H1 (cell line): ENCODE data around the gene PPA1. TPM values are rescaled to one million over a fixed set of nuclear protein-coding genes. Genes with fewer than 3 reads are reported as not detected.

Experiments used
- CTCF ChIA-PET: fragments of 300-600 bp; sonication (Branson Sonifier 250); formaldehyde crosslinking; loops from one replicate; lab custom pipeline; 2021; ENCODE audit not compliant: partially characterized antibody; lab: Charles Lee
- POLR2A ChIA-PET: fragments of 300-600 bp; sonication (Branson Sonifier 250); formaldehyde crosslinking; loops from one replicate; lab custom pipeline; 2021; ENCODE audit warnings: inconsistent platforms; ENCODE audit not compliant: partially characterized antibody; lab: Charles Lee
- DNase-seq, 2 experiments: peaks; one replicate each; pipeline versions ENCODE4 v3.0.0 to v3.0.0-alpha.2; 2010 to 2022; ENCODE audit warnings: low spot score in 2 of 2, low read depth in 1 of 2, mixed read lengths in 1 of 2
- FAIRE-seq: peaks from 2 replicates; lab custom pipeline; 2011; peaks lifted over from hg19 to GRCh38; lab: Jason Lieb, UNC
- H2AFZ ChIP-seq: 2 replicates; pipeline ENCODE4 v1.8.1; 2012; ENCODE audit warnings: low read length, inconsistent platforms
- H2AK5ac ChIP-seq: 2 replicates; pipeline ENCODE4 v1.6.1; 2013; ENCODE audit warnings: low read depth, low read length
- H2BK120ac ChIP-seq: replicated peaks from 2 replicates; pipeline ENCODE3; 2013; ENCODE audit warnings: low read depth, low read length, inconsistent platforms
- H2BK12ac ChIP-seq: 2 replicates; pipeline ENCODE4 v1.6.1; 2013; ENCODE audit warnings: low read depth, low read length
- H2BK15ac ChIP-seq: 2 replicates; pipeline ENCODE4 v1.6.1; 2013; ENCODE audit warnings: low read length
- H2BK20ac ChIP-seq: 2 replicates; pipeline ENCODE4 v1.6.1; 2013; ENCODE audit warnings: low read length
- H2BK5ac ChIP-seq: 2 replicates; pipeline ENCODE4 v1.6.1; 2013; ENCODE audit warnings: low read depth, low read length
- H3K14ac ChIP-seq: 2 replicates; pipeline ENCODE4 v1.6.1; 2013; ENCODE audit warnings: inconsistent platforms; ENCODE audit not compliant: insufficient read length
- H3K18ac ChIP-seq: 2 replicates; pipeline ENCODE4 v1.6.1; 2013; ENCODE audit warnings: low read length; ENCODE audit errors: extremely low read depth
- H3K23ac ChIP-seq: 2 replicates; pipeline ENCODE4 v1.6.1; 2013; ENCODE audit warnings: inconsistent platforms; ENCODE audit not compliant: insufficient read length
- H3K23me2 ChIP-seq: 2 replicates; pipeline ENCODE4 v1.6.1; 2013; ENCODE audit warnings: low read depth, low read length
- H3K27ac ChIP-seq: 2 replicates; pipeline ENCODE4 v1.6.1; 2011; ENCODE audit warnings: low read depth, low read length, inconsistent platforms
- H3K27me3 ChIP-seq, 4 experiments: replicated peaks in 1 of 4; 1 replicate in 1 of 4; 2 replicates in 3 of 4; pipeline versions ENCODE4 v1.6.1 to v1.8.1; 2011 to 2013; ENCODE audit warnings: low read length in 3 of 4, mild to moderate bottlenecking in 3 of 4, inconsistent platforms in 2 of 4, mixed read lengths in 2 of 4, moderate library complexity in 1 of 4; ENCODE audit not compliant: control insufficient read depth in 3 of 4, insufficient read depth in 3 of 4; ENCODE audit errors: extremely low read depth in 1 of 4
- H3K36me3 ChIP-seq, 4 experiments: 2 replicates each; pipeline versions ENCODE4 v1.6.1 to v1.8.1; 2011 to 2013; ENCODE audit warnings: mild to moderate bottlenecking in 4 of 4, low read length in 3 of 4, moderate library complexity in 2 of 4, control low read depth in 1 of 4, inconsistent platforms in 1 of 4; ENCODE audit not compliant: insufficient read depth in 4 of 4, control insufficient read depth in 2 of 4
- H3K4ac ChIP-seq: replicated peaks from 2 replicates; pipeline ENCODE3; 2013; ENCODE audit warnings: low read length, low read depth, mixed read lengths, inconsistent platforms; ENCODE audit not compliant: insufficient read length
- H3K4me1 ChIP-seq, 4 experiments: replicated peaks in 1 of 4; 1 replicate in 1 of 4; 2 replicates in 3 of 4; pipeline versions ENCODE4 v1.6.1 to v1.8.1; 2011 to 2013; ENCODE audit warnings: low read length in 3 of 4, inconsistent platforms in 2 of 4, mixed read lengths in 1 of 4; ENCODE audit not compliant: insufficient read depth in 4 of 4, control insufficient read depth in 3 of 4
- H3K4me2 ChIP-seq, 2 experiments: 2 replicates each; pipeline versions ENCODE4 v1.6.1 to v1.8.1; 2011 to 2013; ENCODE audit warnings: low read depth in 2 of 2, low read length in 2 of 2, control low read depth in 1 of 2, inconsistent platforms in 1 of 2, mild to moderate bottlenecking in 1 of 2; ENCODE audit not compliant: insufficient read depth in 1 of 2
- H3K4me3 ChIP-seq, 4 experiments: fragments of 200-600, 300-600 bp in 1 of 4; sonication (generic), shearing (Covaris generic), sonication (Bioruptor Twin) in 1 of 4; 2 replicates each; pipeline versions ENCODE4 v1.5.1 to v1.8.1; 2011 to 2016; ENCODE audit warnings: low read length in 4 of 4, low read depth in 3 of 4, control low read depth in 2 of 4, inconsistent platforms in 2 of 4, mild to moderate bottlenecking in 2 of 4, mixed read lengths in 1 of 4, moderate library complexity in 1 of 4; ENCODE audit not compliant: insufficient read depth in 2 of 4; ENCODE audit errors: extremely low read depth in 1 of 4
- H3K56ac ChIP-seq: replicated peaks from 2 replicates; pipeline ENCODE3; 2013; ENCODE audit warnings: low read depth, mild to moderate bottlenecking, mixed read lengths, low read length, inconsistent platforms; ENCODE audit not compliant: insufficient read length
- H3K79me1 ChIP-seq: 2 replicates; pipeline ENCODE4 v1.6.1; 2013; ENCODE audit warnings: low read depth, low read length, control low read depth
- H3K79me2 ChIP-seq, 2 experiments: 2 replicates each; pipeline versions ENCODE4 v1.6.1 to v1.8.1; 2012 to 2013; ENCODE audit warnings: low read length in 2 of 2, mild to moderate bottlenecking in 2 of 2, inconsistent platforms in 1 of 2; ENCODE audit not compliant: insufficient read depth in 2 of 2, control insufficient read depth in 1 of 2
- H3K9ac ChIP-seq, 4 experiments: replicated peaks in 1 of 4; 1 replicate in 1 of 4; 2 replicates in 3 of 4; pipeline versions ENCODE4 v1.6.1 to v1.8.1; 2011 to 2013; ENCODE audit warnings: low read depth in 3 of 4, low read length in 3 of 4, control low read depth in 2 of 4, mild to moderate bottlenecking in 2 of 4, moderate library complexity in 2 of 4, inconsistent platforms in 1 of 4; ENCODE audit errors: extremely low read depth in 1 of 4
- H3K9me3 ChIP-seq, 2 experiments: 2 replicates each; pipeline versions ENCODE4 v1.6.1 to v1.8.1; 2012 to 2013; ENCODE audit warnings: mild to moderate bottlenecking in 2 of 2, moderate library complexity in 2 of 2, control low read depth in 1 of 2, inconsistent platforms in 1 of 2, low read depth in 1 of 2, low read length in 1 of 2, mixed read lengths in 1 of 2; ENCODE audit not compliant: insufficient read depth in 2 of 2
- H4K20me1 ChIP-seq, 2 experiments: replicated peaks in 1 of 2; 2 replicates each; pipeline versions ENCODE3 to v1.8.1; 2011 to 2013; ENCODE audit warnings: inconsistent platforms in 2 of 2, low read length in 2 of 2, mild to moderate bottlenecking in 1 of 2; ENCODE audit not compliant: insufficient read depth in 2 of 2, control insufficient read depth in 1 of 2
- H4K5ac ChIP-seq: 2 replicates; pipeline ENCODE4 v1.6.1; 2013; ENCODE audit warnings: low read length, low read depth, mixed read lengths, inconsistent platforms; ENCODE audit not compliant: insufficient read length
- H4K8ac ChIP-seq: 2 replicates; pipeline ENCODE4 v1.8.0; 2013; ENCODE audit warnings: mild to moderate bottlenecking, moderate library complexity, low read length, inconsistent platforms; ENCODE audit not compliant: insufficient read depth; ENCODE audit errors: extremely low read depth
- H4K91ac ChIP-seq: replicated peaks from 2 replicates; pipeline ENCODE3; 2013; ENCODE audit warnings: low read length, mixed read lengths, inconsistent platforms; ENCODE audit not compliant: insufficient read length
- BCL11A ChIP-seq, 2 experiments: IDR thresholded peaks; one replicate each; pipeline ENCODE4 v1.6.1; 2011; ENCODE audit warnings: low read depth in 2 of 2, low read length in 2 of 2, mild to moderate bottlenecking in 2 of 2
- CBX8 ChIP-seq: fragments of 300-800, 300-1000 bp; sonication (generic); IDR thresholded peaks from 2 replicates; pipeline ENCODE4 v1.7.1; 2016; ENCODE audit warnings: low read depth, low read length, borderline replicate concordance
- CHD1 ChIP-seq: IDR thresholded peaks from 2 replicates; pipeline ENCODE4 v1.6.1; 2012; ENCODE audit warnings: low read depth, low read length, improper control_type of control experiment
- FOSL1 ChIP-seq: IDR thresholded peaks from 2 replicates; pipeline ENCODE4 v1.6.1; 2011; ENCODE audit warnings: mild to moderate bottlenecking, low read depth, low read length, moderate library complexity; ENCODE audit not compliant: insufficient read depth
- KDM4A ChIP-seq: IDR thresholded peaks from one replicate; pipeline ENCODE4 v1.7.1; 2012; ENCODE audit warnings: low read depth, mild to moderate bottlenecking, moderate library complexity, low read length, inconsistent platforms; ENCODE audit not compliant: severe bottlenecking
- RXRA ChIP-seq: IDR thresholded peaks from 2 replicates; pipeline ENCODE4 v1.6.1; 2011; ENCODE audit warnings: low read depth, mild to moderate bottlenecking, low read length, moderate library complexity; ENCODE audit not compliant: insufficient read depth
- SP1 ChIP-seq: IDR thresholded peaks from 2 replicates; pipeline ENCODE4 v1.6.1; 2011; ENCODE audit warnings: low read depth, low read length
- SRF ChIP-seq: IDR thresholded peaks from 2 replicates; pipeline ENCODE4 v1.6.1; 2011; ENCODE audit warnings: mild to moderate bottlenecking, low read depth, low read length, moderate library complexity
- SUZ12 ChIP-seq: fragments of 200-600 bp; sonication (generic); IDR thresholded peaks from 2 replicates; pipeline ENCODE4 v1.6.1; 2012; ENCODE audit warnings: mild to moderate bottlenecking, inconsistent platforms, low read length, moderate library complexity, mixed read lengths
- TCF12 ChIP-seq: IDR thresholded peaks from 2 replicates; pipeline ENCODE4 v1.6.1; 2011; ENCODE audit warnings: low read depth, mild to moderate bottlenecking, low read length
- TEAD4 ChIP-seq: IDR thresholded peaks from 2 replicates; pipeline ENCODE4 v1.6.1; 2012; ENCODE audit warnings: low read depth, low read length, inconsistent platforms, mixed read lengths
- WGBS, 2 experiments: shearing (Covaris generic) in 1 of 2; methylation state at CpG; one replicate each; pipeline versions ENCODE4 v1.1.6 to v1.1.7; 2013 to 2015; ENCODE audit warnings: low lambda C conversion rate in 2 of 2, mixed read lengths in 2 of 2, inconsistent platforms in 1 of 2, low coverage in 1 of 2, missing lambda C conversion rate in 1 of 2; ENCODE audit not compliant: insufficient replicate concordance in 2 of 2, insufficient coverage in 1 of 2, insufficient read length in 1 of 2; ENCODE audit errors: extremely low coverage in 1 of 2, missing lambda C conversion rate in 1 of 2; 5-methylcytosine and 5-hydroxymethylcytosine counted together
- polyA plus RNA-seq, 7 experiments: library from polyadenylated mRNA; depleted of rRNA in 3 of 7; stranded (reverse) in 5 of 7; unstranded in 2 of 7; fragments of >200 nt in 5 of 7; fragments of 200-250 nt in 2 of 7; gene quantifications; 1 replicate in 5 of 7; 2 replicates in 1 of 7; 4 replicates in 1 of 7; pipeline versions ENCODE4 v1.2.1 to v1.2.3, GENCODE V29; 2011 to 2013; ENCODE audit warnings: missing spikeins in 2 of 7, mixed read lengths in 2 of 7
- total RNA-seq: library from RNA; stranded (reverse); fragmentation: NEBNext Ultra II Directional; extraction: Animal tissue kit (Norgen Biotek cat#: 25700); gene quantifications from 2 replicates; pipeline ENCODE4 v1.2.1, GENCODE V29; 2021
- TF ChIP-seq, protein P1 (sequence below), 3 experiments: IDR thresholded peaks; 1 replicate in 2 of 3; 2 replicates in 1 of 3; pipeline versions ENCODE4 v1.5.1 to v1.6.1; 2011; ENCODE audit warnings: low read length in 3 of 3, mild to moderate bottlenecking in 3 of 3, inconsistent platforms in 2 of 3, low read depth in 1 of 3, moderate library complexity in 1 of 3; ENCODE audit not compliant: insufficient read depth in 1 of 3; ENCODE audit errors: control extremely low read depth in 1 of 3

PPA1 gene
- total and polyA plus RNA-seq, 2 of the 8 experiments (the other 6 are each of a cell fraction or from before 2014, with no cell fraction given), result 77.0 to 191 TPM

DNA sequence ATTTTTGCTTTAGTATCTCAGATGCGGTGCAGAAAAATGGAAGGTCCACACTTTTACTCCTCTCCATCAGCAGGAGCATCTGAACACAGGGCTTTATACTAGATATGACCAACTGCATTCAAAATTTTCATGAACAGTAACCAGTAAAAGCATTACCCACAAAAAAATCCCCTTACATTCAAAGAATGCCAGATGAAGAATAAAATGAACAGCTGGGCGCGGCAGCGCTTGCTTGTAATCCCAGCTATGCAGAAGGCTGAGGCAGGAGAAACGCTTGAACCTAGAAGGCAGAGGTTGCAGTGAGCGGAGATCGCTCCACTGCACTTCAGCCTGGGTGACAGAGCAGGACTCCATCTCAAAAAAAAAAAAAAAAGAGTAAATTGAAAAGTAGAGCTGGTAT is 66.0 kb downstream of the PPA1 start:
- H3K14ac ChIP-seq, result no peak overlapping the region
- POLR2A ChIA-PET, result interaction anchor here (2.2 kb wide), 1 partner anchor 21 kb away, joined by 6 read pairs; the partner anchor contains the start of gene TYSND1
- 78% methylated on average over 7 of the region's 7 CpGs; no CpG with 5 or more reads in 1 of the 2 experiments for WGBS, 2 experiments
- CTCF ChIA-PET, result interaction anchor here (0.6 to 5.2 kb wide), 4 partner anchors 18 to 52 kb away, joined by 3 to 32 read pairs (median 4); partner anchors contain the start of gene TYSND1
- no peak overlapping the region for H4K8ac ChIP-seq
- H2BK15ac ChIP-seq, result no peak overlapping the region
- H2AK5ac ChIP-seq, result no peak overlapping the region
- FAIRE-seq (no peak), DNase-seq (no peak)
- H3K36me3 ChIP-seq, result peaks cover 0 to 13% (median 6%) of the 10 kb centered on the region in 4 experiments; a peak in 2 of 8 replicates
- no peak overlapping the region for H3K23ac ChIP-seq
- no peak overlapping the region for H3K4me2 ChIP-seq
- no peaks in the 10 kb centered on the region for H3K9me3 ChIP-seq
- H3K18ac ChIP-seq, result no peak overlapping the region
- no peak overlapping the region for H4K5ac ChIP-seq
- H2BK20ac ChIP-seq, result no peak overlapping the region
- no peak overlapping the region for H3K9ac ChIP-seq
- H3K56ac ChIP-seq, result no peak overlapping the region
- H3K4me1 ChIP-seq, result 0 out of 7 replicates have a peak, but pooled peaks cover 0 to 3% (median 0%) of the 10 kb centered on the region in 4 experiments
- no peak overlapping the region for H3K27ac ChIP-seq
- no peak overlapping the region for H3K4me3 ChIP-seq
- no peak overlapping the region for H2BK120ac ChIP-seq
- no peak overlapping the region for H2BK5ac ChIP-seq
- no peak overlapping the region for H3K4ac ChIP-seq
- H2BK12ac ChIP-seq, result no peak overlapping the region
- peaks cover 10 to 13% of the 10 kb centered on the region in 2 experiments for H4K20me1 ChIP-seq
- peaks cover 5% of the 10 kb centered on the region; the same call in 1 of the 2 replicates for H3K79me1 ChIP-seq
- H3K23me2 ChIP-seq, result peaks cover 6% of the 10 kb centered on the region; the same call in 1 of the 2 replicates
- H3K79me2 ChIP-seq, result peaks cover 36 to 75% of the 10 kb centered on the region in 2 experiments
- H2AFZ ChIP-seq, result no peak overlapping the region
- no peaks in the 10 kb centered on the region for H3K27me3 ChIP-seq
- no peak overlapping the region for H4K91ac ChIP-seq
- no peak for TF ChIP-seq TCF12
- TF ChIP-seq RXRA, result no peak
- no peak for TF ChIP-seq KDM4A
- TF ChIP-seq BCL11A (IDR thresholded peaks at IDR 0.05; ENCODE audit: low read depth in 2 of 2, low read length in 2 of 2), result no peak
- TF ChIP-seq TEAD4, result no peak
- TF ChIP-seq SUZ12, result no peak
- no peak for TF ChIP-seq SP1
- TF ChIP-seq CHD1, result no peak
- TF ChIP-seq CBX8, result no peak
- TF ChIP-seq, protein P1, sequence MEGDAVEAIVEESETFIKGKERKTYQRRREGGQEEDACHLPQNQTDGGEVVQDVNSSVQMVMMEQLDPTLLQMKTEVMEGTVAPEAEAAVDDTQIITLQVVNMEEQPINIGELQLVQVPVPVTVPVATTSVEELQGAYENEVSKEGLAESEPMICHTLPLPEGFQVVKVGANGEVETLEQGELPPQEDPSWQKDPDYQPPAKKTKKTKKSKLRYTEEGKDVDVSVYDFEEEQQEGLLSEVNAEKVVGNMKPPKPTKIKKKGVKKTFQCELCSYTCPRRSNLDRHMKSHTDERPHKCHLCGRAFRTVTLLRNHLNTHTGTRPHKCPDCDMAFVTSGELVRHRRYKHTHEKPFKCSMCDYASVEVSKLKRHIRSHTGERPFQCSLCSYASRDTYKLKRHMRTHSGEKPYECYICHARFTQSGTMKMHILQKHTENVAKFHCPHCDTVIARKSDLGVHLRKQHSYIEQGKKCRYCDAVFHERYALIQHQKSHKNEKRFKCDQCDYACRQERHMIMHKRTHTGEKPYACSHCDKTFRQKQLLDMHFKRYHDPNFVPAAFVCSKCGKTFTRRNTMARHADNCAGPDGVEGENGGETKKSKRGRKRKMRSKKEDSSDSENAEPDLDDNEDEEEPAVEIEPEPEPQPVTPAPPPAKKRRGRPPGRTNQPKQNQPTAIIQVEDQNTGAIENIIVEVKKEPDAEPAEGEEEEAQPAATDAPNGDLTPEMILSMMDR (IDR thresholded peaks at IDR 0.05; ENCODE audit: control extremely low read depth in 1 of 3, insufficient read depth in 1 of 3, low read depth in 1 of 3, low read length in 3 of 3), result no peak
- TF ChIP-seq FOSL1, result no peak
- no peak for TF ChIP-seq SRF
